Measurements from ENCODE around the gene MLIP. TPM values are rescaled to one million over a fixed set of nuclear protein-coding genes. Genes with fewer than 3 reads are reported as not detected.
A peak's percentile ranks its signal among the peaks of the same experiment; 100 is the strongest.

The MLIP gene
- total RNA-seq, 1 donor = not detected

GRCh38 chr6:54273214-54273820 lies 162.1 kb downstream of the MLIP start:
- TF ChIP-seq CTCF (IDR thresholded peaks at IDR 0.05; ENCODE audit: insufficient read depth, low read depth, low read length) = no peak
- H3K4me3 ChIP-seq (ENCODE audit: low read depth, low read length) = no peak overlapping the region
- DNase-seq (ENCODE audit: low read depth) = no peak

DNA sequence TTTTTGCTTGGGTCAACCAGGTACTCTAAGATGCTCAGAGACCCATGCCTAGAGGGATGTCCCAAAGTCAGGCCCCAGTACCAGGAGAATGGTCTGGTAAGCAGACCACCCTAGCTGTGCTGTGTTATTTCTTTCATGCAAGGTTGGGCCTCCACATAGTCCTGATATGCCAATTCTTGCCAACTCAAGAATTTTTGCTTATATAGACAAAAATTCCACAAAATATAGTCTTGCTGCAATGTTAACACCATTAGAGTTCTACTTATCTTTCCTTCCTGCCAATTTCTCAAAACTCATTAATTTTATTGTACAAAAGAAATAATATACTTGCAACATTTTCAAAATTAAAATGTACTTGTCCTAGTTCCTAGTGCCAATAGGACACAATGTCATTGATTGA lies 163.1 kb downstream of the MLIP start:
- TF ChIP-seq CTCF (IDR thresholded peaks at IDR 0.05; ENCODE audit: insufficient read depth, low read depth, low read length) = no peak
- H3K4me3 ChIP-seq (ENCODE audit: low read depth, low read length) = no peak overlapping the region
- DNase-seq (ENCODE audit: low read depth) = no peak

DNA sequence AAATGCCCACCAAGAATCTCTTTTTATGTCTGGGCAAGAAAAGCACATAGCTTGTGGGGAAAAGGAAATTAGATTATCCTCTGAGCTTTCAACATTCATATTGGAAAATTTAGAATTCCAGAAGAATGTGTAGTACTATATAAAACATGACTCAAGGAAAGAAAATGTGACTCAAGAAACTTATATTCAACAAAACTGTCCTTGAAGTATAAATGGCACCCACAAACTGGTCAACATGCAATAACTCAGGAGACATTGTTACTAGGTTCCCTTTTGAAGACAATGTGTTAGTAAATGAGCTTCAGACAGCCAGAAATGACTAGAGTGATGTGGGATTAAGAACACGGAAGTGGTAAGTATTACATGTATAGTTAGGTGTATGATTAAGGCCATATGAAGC lies 170.9 kb downstream of the MLIP start:
- DNase-seq (ENCODE audit: low read depth) = peak; percentile 48
- TF ChIP-seq CTCF (IDR thresholded peaks at IDR 0.05; ENCODE audit: insufficient read depth, low read depth, low read length) = no peak
- H3K4me3 ChIP-seq (ENCODE audit: low read depth, low read length) = no peak overlapping the region

DNA sequence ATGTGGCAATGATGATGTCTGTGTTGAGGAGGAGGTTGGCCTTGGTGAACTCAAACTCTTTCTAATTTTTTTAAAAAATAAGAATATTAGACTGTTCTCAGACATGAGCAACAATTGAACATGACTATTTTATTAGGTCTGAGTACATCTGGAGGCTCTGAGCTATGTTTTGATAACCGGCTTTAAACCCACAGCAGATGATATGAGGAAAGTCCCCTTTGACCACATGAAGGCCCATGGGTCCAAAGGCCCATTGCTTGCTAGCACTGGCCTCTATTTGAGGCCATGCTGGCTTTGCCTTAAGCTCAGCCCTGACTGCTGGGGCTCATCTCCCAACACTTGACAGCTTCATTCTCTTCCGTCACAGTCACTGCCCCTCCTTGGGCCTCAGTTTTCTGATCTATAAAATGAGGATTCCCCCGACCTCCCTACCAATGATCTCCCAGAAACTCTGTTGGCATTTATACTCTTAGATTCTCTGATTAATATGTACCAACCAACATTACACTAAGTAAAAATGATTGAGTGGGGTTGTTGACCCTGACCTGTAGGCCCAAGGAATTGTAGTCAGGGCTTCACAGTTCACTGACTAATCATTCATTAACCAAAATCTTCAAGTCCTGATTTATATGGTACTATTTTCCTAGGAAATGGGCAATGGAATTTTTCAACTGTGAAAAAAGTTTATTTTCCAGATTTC lies 173.1 kb downstream of the MLIP start:
- TF ChIP-seq CTCF (IDR thresholded peaks at IDR 0.05; ENCODE audit: insufficient read depth, low read depth, low read length) = no peak
- H3K4me3 ChIP-seq (ENCODE audit: low read depth, low read length) = no peak overlapping the region
- DNase-seq (ENCODE audit: low read depth) = peak; percentile 18

- DNase-seq (ENCODE audit: low read depth) = peak; percentile 15
- no peak overlapping the region for H3K4me3 ChIP-seq (ENCODE audit: low read depth, low read length)
- TF ChIP-seq CTCF (IDR thresholded peaks at IDR 0.05; ENCODE audit: insufficient read depth, low read depth, low read length) = no peak
These were observed 174.4 kb downstream of the MLIP start for GRCh38 chr6:54285595-54285994.

DNA sequence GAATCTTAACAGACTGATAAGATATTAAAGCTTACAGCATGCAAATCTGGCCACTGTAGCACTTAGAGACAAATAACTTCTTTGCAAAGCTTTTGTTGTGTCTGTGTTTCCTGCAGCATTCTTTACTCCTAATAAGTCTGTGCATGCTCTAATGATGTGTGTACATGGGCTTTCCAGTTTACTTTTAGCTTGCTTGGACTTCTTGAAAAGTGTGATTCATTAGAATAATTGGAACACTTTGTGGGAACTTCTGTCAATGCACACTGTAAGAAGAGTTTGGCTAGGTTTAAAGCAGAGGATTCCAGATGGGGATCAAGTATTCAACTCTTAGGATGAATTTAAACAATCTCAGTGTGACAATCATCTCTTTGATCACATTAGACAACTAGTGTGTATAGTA lies 174.9 kb downstream of the MLIP start:
- H3K4me3 ChIP-seq (ENCODE audit: low read depth, low read length) = no peak overlapping the region
- no peak for TF ChIP-seq CTCF (IDR thresholded peaks at IDR 0.05; ENCODE audit: insufficient read depth, low read depth, low read length)
- peak; percentile 17 for DNase-seq (ENCODE audit: low read depth)
